Pulmonary artery endothelial cell (primary cell): ENCODE data around the gene PDE10A. TPM values are rescaled to one million over a fixed set of nuclear protein-coding genes. Genes with fewer than 3 reads are reported as not detected.
"Not testable (repeated sequence)": the region's sequence is repeated elsewhere in the genome, so short reads cannot be mapped to it uniquely, and the experiment has no call there.

Experiments
- DNase-seq: peaks from one replicate; pipeline ENCODE4 v3.0.0-alpha.2; 2011; ENCODE audit warnings: low read depth, low spot score
- total RNA-seq: library from RNA; depleted of rRNA; stranded (reverse); fragments of >200 nt; gene quantifications from 2 replicates; pipeline ENCODE4 v1.2.3, GENCODE V29; 2014

Gene PDE10A
- total RNA-seq, 1 donor from 2014 or later = 7.1 TPM

DNA sequence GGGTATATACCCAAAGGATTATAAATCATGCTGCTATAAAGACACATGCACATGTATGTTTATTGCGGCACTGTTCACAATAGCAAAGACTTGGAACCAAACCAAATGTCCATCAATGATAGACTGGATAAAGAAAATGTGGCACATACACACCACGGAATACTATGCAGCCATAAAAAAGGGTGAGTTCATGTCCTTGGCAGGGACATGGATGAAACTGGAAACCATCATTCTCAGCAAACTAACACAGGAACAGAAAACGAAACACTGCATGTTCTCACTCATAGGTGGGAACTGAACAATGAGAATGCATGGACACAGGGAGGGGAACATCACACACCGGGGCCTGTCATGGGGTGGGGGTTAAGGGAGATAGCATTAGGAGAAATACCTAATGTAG is 70.1 kb downstream of the PDE10A start:
- not testable (repeated sequence) for DNase-seq

GRCh38 chr6:165588515-165588914 is 74.5 kb downstream of the PDE10A start:
- no peak for DNase-seq

- DNase-seq = no peak
Observed at GRCh38 chr6:165587206-165587605, 75.8 kb downstream of the PDE10A start.

DNA sequence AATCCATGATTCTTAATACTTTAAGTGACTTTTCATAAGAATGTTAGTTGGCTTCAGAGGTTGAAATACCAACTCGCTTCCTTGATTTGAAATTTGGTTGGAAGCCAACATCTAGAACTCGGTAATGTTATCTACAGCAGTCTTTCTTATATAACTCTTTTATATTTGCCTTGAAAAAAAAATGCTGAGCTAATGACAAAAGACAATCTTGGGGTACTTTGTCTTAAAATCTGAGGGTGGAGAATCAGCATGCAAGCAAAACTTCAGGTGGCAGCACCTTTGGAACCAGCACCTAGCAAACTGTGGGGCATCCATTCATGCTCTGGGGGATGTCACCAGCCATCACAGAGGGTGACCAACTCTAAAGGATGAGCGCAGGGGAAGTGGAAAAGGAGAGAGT is 76.3 kb downstream of the PDE10A start:
- DNase-seq = no peak

- DNase-seq = no peak
Observed at GRCh38 chr6:165585060-165585459, 78.0 kb downstream of the PDE10A start.

DNA sequence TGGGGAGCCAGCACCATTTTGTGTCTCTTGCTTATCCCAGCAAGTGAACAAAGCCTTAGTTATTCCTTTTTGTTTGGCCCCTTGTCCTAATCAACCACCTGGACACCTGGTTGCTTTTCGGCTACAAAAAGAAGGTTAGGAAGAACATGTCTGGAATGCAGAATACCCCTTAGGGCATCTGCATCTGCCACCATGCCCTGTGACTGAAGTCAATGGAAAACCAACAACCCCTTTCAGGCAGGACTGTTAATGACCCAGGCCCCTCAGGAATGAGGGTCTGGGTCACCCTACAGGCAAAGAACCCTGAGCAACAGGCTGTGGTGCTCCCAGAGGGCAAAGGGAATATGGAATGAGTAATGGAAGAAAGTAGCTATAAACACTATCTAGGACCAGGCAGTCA is 78.5 kb downstream of the PDE10A start:
- DNase-seq = no peak

DNA sequence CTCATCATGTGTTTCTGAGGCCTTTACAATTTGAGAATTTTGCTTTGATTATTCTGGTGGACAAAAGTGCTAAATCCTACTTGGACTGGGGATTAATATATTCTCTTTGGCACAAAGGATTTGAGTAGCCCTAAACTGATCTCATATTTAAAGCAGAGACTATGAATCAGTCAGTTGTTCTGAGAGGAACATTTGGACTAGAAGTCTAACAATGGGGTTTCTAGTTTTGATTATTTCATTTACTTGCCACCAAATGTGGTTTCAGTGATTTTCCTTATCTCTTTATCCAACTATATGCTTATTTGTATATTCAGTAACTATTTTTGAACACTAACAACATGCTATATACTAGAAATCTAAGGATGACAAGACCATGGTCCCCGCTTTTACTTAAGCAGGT is 81.4 kb downstream of the PDE10A start:
- DNase-seq = no peak

GRCh38 chr6:165580136-165580535 is 82.9 kb downstream of the PDE10A start:
- DNase-seq = no peak

DNA sequence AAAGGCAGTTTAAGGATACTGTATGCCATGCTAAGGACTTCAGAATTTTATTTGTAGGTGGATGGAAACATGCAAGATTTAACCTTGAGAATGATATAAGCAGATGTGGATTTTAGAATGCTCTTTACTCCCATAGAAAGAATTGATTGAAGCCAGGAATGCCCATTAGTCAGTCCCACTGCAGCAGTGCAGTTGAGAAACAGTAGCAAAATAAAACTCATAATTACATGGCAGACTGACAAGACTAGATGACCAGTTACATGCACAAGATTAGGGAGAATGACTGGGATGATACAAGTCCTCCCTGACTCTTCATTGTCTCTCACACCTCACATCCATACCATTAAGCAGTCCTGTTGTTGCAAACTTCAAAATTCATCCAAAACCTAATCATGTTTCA is 83.9 kb downstream of the PDE10A start:
- DNase-seq = no peak

DNA sequence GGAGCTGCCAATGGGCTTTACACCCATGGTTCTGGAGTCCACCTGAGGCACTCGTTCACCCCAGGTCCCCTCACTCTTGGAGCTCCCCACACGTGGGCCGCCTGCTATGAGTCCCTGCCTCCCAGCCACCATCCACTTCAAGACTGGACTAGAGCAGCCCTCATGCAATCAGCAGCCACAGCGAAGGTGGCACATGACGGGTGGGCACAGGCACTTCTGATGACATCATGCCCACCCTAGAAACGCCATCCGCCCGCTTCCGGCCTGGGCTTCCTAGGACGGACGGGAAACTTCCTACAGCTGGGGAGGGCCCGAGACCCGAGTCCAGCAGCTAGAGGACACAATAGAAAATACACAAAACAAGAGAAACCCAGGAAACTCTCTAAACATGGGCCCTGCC is 85.5 kb downstream of the PDE10A start:
- no peak for DNase-seq

DNA sequence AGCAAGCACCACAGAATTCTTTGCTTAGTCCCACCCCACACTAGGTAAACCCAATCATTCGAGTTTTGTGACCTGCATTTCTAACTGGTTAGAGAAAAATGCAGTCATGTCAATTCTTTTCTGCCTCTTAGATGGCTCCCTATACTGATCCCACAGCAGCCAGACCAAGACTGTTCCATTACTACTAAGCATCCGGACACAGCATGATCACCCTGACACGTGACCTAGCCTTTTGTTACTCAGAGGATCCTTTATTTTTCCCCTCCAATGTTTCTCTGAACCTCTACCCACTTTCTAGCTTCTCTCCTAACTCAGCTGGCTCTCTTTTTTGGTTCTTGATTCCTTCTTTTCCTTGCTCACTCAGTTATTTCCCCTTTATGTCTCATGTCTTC is 87.9 kb downstream of the PDE10A start:
- DNase-seq = no peak

DNA sequence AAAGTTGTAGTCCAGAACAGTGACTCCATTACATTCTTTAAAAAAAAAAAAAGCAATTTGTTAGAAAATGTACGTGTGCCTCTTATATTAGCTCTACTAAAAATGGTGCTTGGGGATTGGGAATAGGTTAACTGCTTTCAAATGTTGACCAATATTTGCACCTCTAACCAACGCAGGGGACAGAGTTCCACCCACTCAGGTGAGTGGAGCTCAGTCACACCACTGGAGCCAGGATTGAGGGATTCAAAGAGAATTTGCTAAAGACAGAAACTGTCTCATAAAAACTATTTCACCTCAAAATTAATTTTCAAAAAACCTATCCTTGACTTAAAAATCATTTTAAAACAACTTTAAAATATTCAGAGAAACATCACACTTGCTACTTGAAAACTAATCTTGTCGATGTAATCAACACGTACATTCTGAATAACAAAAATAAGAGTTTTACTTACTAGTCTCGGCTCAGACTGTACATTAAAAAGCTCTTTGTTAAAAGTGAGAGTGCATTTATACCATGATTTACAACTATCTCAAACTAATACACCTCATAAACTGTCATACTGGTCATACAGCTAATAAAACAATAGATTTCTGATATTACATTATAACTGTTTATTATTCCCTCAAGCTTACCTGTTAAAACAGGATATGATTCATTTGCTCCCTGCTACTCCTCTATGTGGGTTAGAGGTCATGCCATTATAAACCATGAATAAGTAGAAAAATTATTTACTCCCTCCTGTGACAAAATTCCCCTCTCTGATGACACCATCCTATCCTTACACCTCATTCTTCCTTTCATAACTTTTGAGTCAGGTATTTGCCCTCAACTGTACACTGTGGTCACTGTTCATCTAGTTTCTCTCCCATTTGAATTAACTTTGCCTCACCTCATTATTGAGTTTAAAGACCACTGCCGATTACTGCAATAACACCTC is 88.6 kb downstream of the PDE10A start:
- DNase-seq = no peak

DNA sequence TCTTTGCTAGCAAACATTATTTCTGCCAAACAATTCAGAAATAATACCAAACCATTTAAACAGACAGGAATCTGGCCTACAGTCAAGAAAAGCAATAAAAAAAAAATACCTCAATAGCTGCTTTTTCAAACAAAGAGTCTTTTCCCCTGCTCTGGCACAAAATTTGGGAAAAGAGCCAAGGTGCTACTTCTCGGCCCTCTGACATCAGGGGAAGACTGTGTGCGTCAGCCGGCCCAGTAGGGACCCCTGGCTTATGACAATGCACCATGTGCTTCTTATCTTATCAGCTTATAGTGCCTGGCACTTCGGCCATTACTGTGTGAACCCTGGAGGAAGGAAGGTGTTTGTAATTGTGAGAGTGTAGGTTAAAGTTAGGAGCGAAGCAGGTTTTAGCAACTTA is 89.4 kb downstream of the PDE10A start:
- DNase-seq = peak; percentile 93

DNA sequence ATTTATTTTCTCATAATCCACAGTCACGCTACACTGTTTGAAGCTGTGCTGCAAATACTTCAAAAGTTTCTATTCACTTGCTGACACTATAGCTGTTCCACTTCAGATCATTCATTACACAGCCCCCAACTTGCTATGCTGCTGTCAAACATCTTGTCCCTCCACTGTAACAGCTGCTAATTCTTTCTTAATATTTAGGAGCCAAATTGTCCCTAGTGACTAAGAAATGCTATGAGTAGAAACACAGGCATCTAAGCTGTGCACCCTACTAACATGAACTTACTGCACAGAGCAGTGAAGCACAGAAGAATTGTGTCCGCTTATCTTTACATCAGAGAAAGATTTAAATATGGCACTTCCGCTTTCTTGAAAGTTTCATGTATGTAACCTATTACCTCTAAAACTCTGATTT is 91.3 kb downstream of the PDE10A start:
- DNase-seq = no peak

- DNase-seq = no peak
Observed at GRCh38 chr6:165571068-165571682, 91.9 kb downstream of the PDE10A start.

DNA sequence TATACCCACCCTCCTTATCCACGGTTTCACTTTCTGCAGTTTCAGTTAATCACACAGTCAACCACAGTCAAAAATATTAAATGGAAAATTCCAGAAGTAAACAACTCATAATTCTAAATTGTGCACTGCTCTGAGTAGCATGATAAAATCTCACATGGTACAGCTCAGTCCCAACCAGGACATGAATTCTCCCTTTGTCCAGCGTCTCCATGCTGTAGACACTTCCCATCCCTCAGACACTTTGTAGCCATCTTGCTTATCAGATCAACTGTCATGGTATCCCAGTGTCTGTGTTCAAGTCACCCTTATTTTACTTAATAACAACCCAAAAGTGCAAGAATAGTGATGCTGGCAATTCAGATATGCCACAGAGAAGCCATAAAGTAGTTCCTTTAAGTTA is 94.7 kb downstream of the PDE10A start:
- DNase-seq = no peak

GRCh38 chr6:165566088-165566828 is 96.8 kb downstream of the PDE10A start:
- no peak for DNase-seq

DNA sequence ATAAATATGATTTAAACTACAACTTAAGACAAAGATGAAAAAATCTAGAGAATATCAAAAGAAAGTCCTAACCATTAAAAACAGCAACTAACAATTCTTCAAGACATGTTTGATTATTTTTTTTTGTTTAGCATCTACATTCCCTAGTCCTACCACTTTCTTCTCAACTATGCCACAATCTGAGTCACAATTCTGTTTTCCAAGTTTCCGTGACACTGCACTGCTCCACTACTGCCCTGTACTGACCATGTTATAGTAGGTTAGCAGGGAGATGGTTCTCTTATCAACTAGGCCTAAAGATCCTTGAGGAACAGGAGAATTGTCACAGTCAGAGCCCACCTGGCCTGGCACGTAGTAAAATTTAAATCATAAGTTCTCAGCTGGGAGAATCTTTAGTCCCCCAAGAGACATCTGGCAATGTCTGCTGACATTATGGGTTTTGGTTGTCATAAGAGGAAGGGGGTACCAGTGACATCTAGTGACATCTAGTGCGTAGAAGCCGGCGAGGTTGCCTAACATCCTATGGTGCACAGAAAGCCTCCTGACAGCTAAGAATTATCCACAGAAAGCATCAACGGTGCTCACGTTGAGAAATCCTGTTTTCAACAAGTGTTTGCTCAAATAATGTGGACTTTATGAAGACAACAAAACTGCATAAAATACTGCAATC is 100.5 kb downstream of the PDE10A start:
- DNase-seq = no peak

GRCh38 chr6:165559632-165560031 is 103.4 kb downstream of the PDE10A start:
- DNase-seq = no peak

GRCh38 chr6:165558097-165558496 is 104.9 kb downstream of the PDE10A start:
- not testable (repeated sequence) for DNase-seq

GRCh38 chr6:165557674-165558073 is 105.4 kb downstream of the PDE10A start:
- DNase-seq = no peak
